SIG-M5 (cell line): ENCODE measurements around the gene PTTG1.

Experiments
- DNase-seq: peaks from one replicate; lab custom pipeline; 2025; lab: John Stamatoyannopoulos, UW

PTTG1 gene

GRCh38 chr5:160421625-160422258 lies at the start of gene PTTG1:
TSS of gene PTTG1 (plus strand) at chr5:160421855. CDS start at chr5:160422313, 458 bp downstream.
- DNase-seq, result peak; percentile 81

GRCh38 chr5:160375166-160375565 lies 46.5 kb upstream of the PTTG1 start:
- DNase-seq, result no peak

- DNase-seq, result no peak
These were observed 46.0 kb upstream of the PTTG1 start for GRCh38 chr5:160375701-160376100.

- DNase-seq, result no peak
These were observed 45.2 kb upstream of the PTTG1 start for GRCh38 chr5:160376416-160376815.

GRCh38 chr5:160377651-160378050 lies 44.0 kb upstream of the PTTG1 start:
- no peak for DNase-seq

GRCh38 chr5:160378330-160378729 lies 43.3 kb upstream of the PTTG1 start:
- DNase-seq, result no peak

- no peak for DNase-seq
These were observed 42.1 kb upstream of the PTTG1 start for GRCh38 chr5:160379511-160379910.

GRCh38 chr5:160380041-160380440 lies 41.6 kb upstream of the PTTG1 start:
- DNase-seq, result no peak

- DNase-seq, result no peak
These were observed 39.3 kb upstream of the PTTG1 start for GRCh38 chr5:160382346-160382745.

- DNase-seq, result no peak
These were observed 37.0 kb upstream of the PTTG1 start for GRCh38 chr5:160384681-160385080.

GRCh38 chr5:160385496-160385895 lies 36.2 kb upstream of the PTTG1 start:
- no peak for DNase-seq

- DNase-seq, result no peak
These were observed 34.2 kb upstream of the PTTG1 start for GRCh38 chr5:160387445-160387844.

GRCh38 chr5:160390787-160391696 lies 30.6 kb upstream of the PTTG1 start:
- DNase-seq, result no peak

- DNase-seq, result no peak
These were observed 26.5 kb upstream of the PTTG1 start for GRCh38 chr5:160395111-160395510.

GRCh38 chr5:160397492-160397891 lies 24.2 kb upstream of the PTTG1 start:
- DNase-seq, result no peak

GRCh38 chr5:160398806-160399205 lies 22.8 kb upstream of the PTTG1 start:
- DNase-seq, result no peak

GRCh38 chr5:160399402-160400353 lies 22.0 kb upstream of the PTTG1 start, which contains the start of gene FAM200C:
TSS of gene FAM200C (minus strand) at chr5:160400054. CDS start at chr5:160395490, 4,564 bp downstream.
- peak; percentile 36 for DNase-seq

GRCh38 chr5:160418561-160419457 lies 2.8 kb upstream of the PTTG1 start, which contains the start of gene SLU7:
TSS of gene SLU7 (minus strand) at chr5:160419081. CDS start at chr5:160415294, 3,787 bp downstream.
- DNase-seq, result peak; percentile 87

- DNase-seq, result no peak
These were observed 2.0 kb upstream of the PTTG1 start for GRCh38 chr5:160419458-160420330.

GRCh38 chr5:160420331-160420610 lies 1.4 kb upstream of the PTTG1 start:
- no peak for DNase-seq
